SKM-1 treated with dmso at 0.1 percent for 144 hours (cell line): ENCODE results near the gene ALDH1L1.

Experiments used
- DNase-seq: peaks from one replicate; lab custom pipeline; 2025; ENCODE audit not compliant: unreplicated experiment; lab: John Stamatoyannopoulos, UW

Gene ALDH1L1

GRCh38 chr3:126155280-126155640, 25.1 kb downstream of the ALDH1L1 start:
- DNase-seq: no peak

- DNase-seq: no peak
Measured at GRCh38 chr3:126154391-126155279, 25.8 kb downstream of the ALDH1L1 start.

GRCh38 chr3:126153695-126154360, 26.6 kb downstream of the ALDH1L1 start:
- no peak for DNase-seq

GRCh38 chr3:126152901-126153694, 27.3 kb downstream of the ALDH1L1 start:
- DNase-seq: no peak

DNA sequence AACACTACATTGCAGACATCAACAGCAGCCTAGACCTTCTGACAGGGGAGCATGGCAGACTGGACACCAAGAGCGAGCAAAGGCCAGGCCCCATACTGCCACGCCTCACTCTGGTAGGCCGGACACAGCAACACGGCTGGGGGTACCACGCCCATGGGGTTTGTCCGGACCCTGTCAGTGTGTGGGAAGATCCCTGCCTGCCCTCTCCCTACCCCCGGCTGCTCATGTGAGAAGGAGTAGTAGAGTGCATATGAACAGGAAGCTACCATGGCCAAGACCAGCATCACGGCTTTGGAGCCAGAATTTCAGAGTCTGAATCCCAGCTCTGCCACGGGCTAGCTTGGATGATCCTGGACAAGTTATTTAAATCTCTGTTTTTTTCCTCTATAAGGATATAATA, 27.9 kb downstream of the ALDH1L1 start:
- no peak for DNase-seq

DNA sequence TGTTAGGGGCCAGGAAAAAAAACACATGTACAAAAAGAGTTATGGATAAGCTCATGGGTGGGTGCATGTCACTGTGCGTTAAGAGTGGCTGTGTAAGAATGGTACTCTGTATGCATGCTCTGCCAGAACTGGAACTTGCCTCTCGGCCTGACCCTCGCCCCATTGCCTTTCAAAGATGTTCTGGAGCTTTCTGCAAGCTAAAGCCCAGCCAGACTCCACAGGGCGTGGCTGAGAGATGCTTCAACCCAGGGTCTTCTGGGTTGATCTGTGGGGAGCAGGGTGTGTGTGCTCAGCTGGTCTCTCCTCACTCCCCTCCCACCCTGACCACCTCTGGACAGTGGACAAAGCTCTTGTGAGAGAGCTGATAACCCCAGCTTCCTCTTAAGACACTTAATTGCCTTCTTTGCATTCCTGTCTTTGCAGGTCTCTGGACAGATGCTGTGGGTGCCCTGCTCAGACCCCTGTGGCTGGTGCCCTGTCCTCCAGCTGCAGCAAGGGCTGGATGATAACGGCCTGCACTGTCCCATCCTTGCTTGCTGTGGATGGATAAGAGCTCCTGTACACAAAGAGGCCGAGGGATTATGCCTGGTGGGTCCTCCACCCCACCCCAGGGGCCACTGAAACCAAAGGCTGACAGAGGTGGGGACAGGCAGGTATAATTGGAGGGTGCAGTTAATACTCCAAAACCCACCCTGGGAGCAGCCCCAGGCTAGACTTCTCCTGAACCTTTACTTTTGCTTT, 28.7 kb downstream of the ALDH1L1 start:
- DNase-seq: no peak

- no peak for DNase-seq
Measured at GRCh38 chr3:126149960-126150515, 30.3 kb downstream of the ALDH1L1 start.

GRCh38 chr3:126149256-126149902, 31.0 kb downstream of the ALDH1L1 start:
- DNase-seq: no peak

GRCh38 chr3:126147932-126148683, 32.3 kb downstream of the ALDH1L1 start:
- DNase-seq: no peak

DNA sequence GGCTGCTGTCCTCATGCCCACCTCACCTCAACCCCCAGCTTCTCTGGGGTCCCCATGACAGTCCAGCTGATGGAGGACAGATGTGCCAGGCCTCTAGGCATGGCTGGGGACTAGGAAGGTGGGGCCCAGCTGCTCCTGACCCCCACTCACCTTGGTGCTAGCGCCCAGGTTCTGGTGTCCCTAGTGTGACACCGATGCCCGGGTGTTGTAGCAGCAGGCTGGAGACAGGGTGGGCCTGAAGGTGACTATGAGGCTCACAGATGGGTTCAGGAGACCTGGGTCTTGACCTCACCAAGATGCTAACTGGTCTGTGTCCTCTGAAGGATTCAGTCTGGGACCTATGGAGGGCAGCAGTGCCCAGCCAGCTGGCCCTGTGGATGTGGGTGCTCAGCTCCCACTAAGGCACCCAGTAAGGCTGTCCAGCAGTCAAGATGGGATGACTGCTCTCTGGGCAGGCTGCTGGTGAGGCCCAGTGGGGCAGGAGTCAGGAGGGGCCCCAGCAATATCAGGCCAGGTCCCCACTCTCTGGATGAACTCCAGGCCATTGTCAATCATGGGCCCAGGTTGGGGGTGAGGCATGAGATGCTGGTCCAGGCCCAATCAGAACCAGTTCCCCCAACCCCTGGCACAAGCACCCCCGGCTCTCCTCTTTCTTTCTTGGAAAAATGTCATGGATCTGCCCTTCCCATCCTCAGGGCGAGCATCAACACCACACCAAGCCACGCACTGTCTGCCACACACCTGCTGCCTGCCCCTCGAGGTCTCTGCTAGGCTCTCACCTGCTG, 33.0 kb downstream of the ALDH1L1 start:
- no peak for DNase-seq

GRCh38 chr3:126146525-126147146, 33.8 kb downstream of the ALDH1L1 start:
- DNase-seq: no peak

DNA sequence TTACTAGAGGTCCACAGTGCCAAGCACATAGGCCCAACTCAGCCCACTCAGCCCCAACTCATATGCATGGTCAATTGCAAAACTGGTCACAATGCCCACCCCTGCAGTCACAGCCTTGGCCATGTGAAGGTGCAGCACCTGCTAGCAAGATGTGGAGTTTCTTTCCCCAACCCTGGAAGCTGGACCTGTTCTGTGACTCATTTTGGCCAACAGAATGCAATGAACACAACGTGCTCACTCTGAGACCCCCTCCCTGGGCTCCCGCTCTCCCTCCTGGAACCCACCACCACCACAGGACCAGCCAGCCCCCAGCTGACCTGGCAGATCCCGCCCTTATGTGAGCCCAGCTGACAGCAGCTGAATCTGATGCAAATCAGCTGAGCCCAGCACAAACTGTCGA, 34.4 kb downstream of the ALDH1L1 start:
- no peak for DNase-seq

DNA sequence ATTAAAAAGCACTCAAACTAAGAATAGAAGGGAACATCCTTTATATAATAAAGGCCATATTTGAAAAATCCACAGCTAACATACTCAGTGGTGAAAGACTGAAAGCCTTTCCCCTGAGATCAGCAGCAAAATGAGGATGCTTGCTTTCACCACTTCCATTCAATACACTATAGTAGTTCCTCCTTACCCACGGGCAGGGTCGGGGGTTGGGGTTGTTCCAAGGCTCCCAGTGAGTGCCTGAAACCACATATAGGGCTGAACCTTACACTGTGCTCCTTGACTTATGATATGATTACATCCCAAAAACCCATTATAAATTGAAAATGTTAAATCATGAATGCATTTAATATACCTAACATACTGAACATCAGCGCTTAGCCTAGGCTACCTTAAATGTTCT, 37.7 kb downstream of the ALDH1L1 start:
- no peak for DNase-seq

DNA sequence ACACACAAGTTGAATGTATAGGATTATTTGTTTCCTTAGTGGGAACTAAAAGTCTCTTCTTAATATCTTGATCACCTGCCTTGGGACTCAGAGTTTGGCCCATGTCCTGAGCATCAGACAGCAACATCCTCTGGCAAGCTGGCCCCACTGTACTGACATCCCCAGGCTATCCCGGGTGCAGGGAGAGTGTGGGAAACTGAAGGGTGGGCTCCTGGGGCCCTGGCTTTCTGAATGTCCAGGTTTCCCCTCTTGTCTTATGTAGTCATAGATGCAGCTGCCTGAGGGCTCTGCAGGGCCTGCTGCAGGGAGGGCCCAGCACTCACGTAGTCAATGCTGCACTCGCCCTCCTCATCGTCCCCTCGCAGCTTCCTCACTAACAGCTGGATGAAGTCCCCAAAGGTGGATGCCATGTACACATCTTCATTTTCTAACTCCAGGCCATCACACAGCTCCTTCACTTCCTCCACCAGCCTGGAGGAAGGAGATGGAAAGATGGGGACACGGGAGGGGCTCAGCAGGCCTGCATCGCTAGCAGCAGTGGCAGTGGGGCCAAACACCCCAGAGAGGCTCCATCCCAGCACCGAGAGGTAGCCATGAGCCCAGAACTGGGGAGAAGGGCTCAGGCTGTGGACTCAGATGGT, 42.8 kb downstream of the ALDH1L1 start:
- DNase-seq: no peak

GRCh38 chr3:126136428-126137220, 43.8 kb downstream of the ALDH1L1 start:
- no peak for DNase-seq

- no peak for DNase-seq
Measured at GRCh38 chr3:126135406-126136076, 44.8 kb downstream of the ALDH1L1 start.

DNA sequence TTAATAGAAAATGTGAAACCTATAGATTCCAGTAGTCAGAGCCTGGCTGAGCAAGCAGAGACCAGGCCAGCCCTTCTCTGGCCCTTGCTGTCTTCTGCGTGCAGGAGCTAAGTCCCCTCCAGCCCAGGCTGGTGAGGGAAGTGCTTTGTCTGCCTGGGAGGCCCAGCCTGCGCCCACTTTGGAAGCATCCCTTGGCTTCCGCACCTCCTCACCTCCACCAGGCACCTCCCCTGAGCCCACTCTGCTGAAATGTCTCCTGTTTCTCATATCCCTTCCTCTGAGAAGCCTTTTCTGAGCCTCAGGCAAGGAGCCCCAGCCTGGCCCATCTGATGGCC, 45.3 kb downstream of the ALDH1L1 start:
- DNase-seq: no peak
